AG10803 (cell line): ENCODE data around the gene ZC3H8.

Experiments
- DNase-seq: peaks from one replicate; pipeline ENCODE4 v3.0.0; 2010; ENCODE audit warnings: low read depth
- H3K4me3 ChIP-seq: 2 replicates; pipeline ENCODE4 v1.5.1; 2011; ENCODE audit warnings: mild to moderate bottlenecking, low read length, control low read depth
- CTCF ChIP-seq: conservative IDR thresholded peaks from 2 replicates; pipeline ENCODE4 v1.5.1; 2011; ENCODE audit warnings: mild to moderate bottlenecking, low read length, control low read depth, inconsistent platforms

ZC3H8 gene

DNA sequence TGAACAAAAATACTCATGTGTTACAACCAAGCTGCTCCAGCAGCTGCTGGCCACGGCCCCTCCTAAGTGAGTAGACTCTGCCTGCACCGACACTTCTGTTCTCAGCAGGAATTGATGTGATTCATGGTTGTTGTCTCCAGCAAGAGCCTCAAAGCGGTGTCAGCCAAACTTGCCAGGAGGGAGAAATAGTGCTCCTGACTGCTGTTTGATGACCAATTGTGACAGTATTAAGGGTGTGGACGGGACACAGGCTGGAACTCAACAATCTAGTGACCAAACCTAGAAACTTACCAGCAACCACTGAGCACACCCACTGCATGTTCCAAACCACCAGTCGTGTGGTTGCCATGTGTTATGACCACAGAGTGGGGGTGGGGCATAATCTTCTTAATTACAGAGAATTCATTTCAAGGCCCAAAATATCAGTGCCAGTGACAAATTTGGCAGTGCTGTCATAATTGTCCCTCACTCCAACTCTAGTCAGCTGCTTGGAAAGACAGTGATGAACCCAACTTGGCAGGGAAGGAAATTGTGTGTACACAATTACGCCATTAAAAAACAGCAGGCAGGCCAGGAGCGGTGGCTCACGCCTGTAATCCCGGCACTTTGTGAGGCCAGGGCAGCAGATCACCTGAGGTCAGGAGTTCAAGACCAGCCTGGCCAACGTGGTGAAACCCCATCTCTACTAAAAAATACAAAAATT, 86.3 kb downstream of the ZC3H8 start:
- peak; percentile 75 for DNase-seq
- no peak for TF ChIP-seq CTCF
- no peak overlapping the region for H3K4me3 ChIP-seq

DNA sequence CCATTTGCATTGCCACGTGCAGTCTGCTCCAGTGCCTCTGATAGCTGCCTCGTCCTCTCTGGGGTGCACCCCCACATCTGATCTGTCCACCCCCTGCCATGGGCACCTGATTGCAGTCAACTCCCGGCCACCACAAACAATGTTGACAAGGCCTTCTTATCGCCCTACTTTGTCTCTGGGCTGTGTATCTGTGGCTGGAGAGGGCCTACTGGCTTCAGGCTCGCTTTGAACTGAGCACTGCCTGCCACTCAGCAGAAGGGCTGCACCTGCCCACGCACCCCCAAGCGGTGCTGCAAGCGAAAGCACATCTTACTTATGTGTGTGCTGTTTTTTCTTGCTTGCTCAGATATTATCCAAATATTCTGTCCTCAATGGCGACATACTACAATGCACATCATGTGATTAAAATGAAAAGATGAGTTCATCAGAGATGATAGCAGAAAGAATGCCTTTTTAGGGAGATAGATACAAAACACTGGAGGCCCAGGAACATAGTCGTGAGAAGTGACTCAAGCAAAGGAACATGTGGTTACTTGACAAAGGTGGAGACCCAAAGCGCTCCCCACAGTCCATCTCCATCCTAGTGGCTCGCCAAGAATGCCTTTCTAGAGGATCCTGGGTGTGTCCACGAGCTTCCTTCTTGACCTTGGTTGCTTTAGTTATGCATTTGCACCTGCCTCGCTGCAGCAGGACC, 87.9 kb downstream of the ZC3H8 start:
- H3K4me3 ChIP-seq: no peak overlapping the region
- TF ChIP-seq CTCF: no peak
- DNase-seq: no peak

DNA sequence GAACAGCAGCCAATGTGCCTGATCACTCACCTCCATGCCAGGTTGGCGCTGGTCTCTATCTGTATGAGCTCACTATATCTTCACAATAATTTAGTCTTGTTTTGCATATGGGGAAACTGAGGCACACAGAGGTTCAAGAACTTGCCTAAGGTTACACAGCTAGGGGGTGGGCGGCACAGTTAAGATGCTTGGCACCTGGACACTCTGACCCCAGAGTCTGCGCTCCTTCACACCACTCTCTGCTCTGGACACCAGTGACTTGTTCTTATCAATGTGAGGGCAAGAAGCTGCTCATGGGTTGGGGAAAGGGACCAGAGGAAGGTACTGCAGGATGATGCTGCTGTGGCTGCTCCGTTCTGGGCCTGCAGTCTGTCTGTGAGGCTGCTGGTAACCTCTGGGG, 89.5 kb downstream of the ZC3H8 start:
- no peak for DNase-seq
- H3K4me3 ChIP-seq: no peak overlapping the region
- no peak for TF ChIP-seq CTCF

DNA sequence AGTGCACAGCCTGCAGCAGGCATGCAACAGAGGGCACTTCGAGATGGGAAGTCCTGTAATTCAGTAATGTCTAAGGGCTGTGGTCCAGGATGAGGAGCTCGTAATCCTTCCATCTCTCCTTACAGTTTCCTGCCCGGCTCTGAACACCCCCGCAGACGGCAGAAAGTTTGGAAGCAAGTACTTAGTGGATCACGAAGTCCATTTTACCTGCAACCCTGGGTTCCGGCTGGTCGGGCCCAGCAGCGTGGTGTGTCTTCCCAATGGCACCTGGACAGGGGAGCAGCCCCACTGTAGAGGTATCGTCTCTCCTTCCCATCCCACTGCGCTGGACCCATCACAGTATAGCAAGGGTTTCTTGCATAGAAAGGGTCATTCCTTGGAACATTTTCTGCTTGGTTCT, 90.0 kb downstream of the ZC3H8 start:
- no peak for DNase-seq
- no peak for TF ChIP-seq CTCF

GRCh38 chr2:112163541-112163981, 91.3 kb downstream of the ZC3H8 start:
- no peak for DNase-seq
- no peak overlapping the region for H3K4me3 ChIP-seq
- no peak for TF ChIP-seq CTCF

More for the DNA sequence above, 90.0 kb downstream of the ZC3H8 start:
- no peak overlapping the region for H3K4me3 ChIP-seq

GRCh38 chr2:112162956-112163355, 91.9 kb downstream of the ZC3H8 start:
- no peak for TF ChIP-seq CTCF
- DNase-seq: no peak

DNA sequence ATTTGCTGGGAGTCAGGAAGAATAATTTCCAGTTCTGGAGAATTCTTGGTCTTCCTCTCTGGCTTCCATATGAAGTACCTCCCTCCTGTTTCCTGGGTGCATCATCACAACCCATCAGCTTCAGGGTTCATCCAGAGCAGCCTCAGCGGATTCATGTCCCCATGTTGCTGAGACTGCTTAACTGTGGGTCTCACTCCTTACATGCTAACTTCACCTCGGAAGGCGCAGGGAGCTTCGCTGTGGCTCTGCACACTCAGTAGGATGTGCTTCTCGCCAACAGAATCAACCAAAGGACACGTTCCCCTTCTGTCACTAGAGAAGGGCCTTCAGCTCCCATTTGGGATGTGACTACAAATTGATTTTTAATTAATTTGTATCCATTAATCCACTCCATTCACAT, 92.5 kb downstream of the ZC3H8 start:
- DNase-seq: no peak
- TF ChIP-seq CTCF: no peak

More at GRCh38 chr2:112162956-112163355, 91.9 kb downstream of the ZC3H8 start:
- no peak overlapping the region for H3K4me3 ChIP-seq

More for the DNA sequence above, 92.5 kb downstream of the ZC3H8 start:
- H3K4me3 ChIP-seq: no peak overlapping the region
